Stimulated activated CD8-positive, alpha-beta memory T cell treated with anti-CD3 and anti-CD28 coated beads, Interleukin-7, amount 100 ng/mL, for 24 hours (primary cell): Measurements from ENCODE around the gene PPP1R3E.
"Not testable (repeated sequence)": the region's sequence is repeated elsewhere in the genome, so short reads cannot be mapped to it uniquely, and the experiment has no call there.

Experiments
- DNase-seq: peaks from one replicate; pipeline ENCODE4 v3.0.0-alpha.2; 2020; ENCODE audit warnings: low read depth

Gene PPP1R3E

DNA sequence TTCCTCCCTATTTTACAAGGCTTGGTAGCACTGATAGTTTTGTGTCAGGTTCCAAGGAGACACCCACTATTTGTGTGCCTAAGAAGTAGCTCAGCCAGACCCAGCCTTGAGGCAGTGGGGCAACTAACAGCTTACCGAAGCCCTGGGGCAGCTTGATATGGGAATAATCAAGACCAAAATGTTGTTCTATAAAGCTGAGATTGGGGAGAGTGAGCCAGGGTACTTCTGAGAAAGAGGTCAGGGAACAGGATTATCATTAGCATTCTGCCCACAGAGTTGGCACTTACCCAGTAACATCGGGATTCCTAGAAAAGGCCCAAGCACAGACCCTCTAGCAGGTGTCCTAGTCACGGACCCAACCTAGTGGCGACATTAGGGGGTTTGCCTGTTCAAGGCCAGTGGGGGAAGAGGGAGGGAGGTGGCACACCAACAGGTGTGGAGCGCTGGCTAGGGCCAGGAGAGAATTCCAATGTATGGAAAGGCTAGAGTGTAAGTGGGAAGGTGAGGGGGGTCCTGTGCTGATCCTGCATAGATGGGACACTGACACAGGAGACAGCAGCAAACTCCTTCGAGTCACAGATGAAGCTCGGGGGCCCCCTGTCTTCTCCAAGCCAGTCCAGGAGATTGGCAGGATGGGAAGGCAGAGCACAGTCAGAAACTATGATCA lies 4.9 kb downstream of the PPP1R3E start:
- no peak for DNase-seq

DNA sequence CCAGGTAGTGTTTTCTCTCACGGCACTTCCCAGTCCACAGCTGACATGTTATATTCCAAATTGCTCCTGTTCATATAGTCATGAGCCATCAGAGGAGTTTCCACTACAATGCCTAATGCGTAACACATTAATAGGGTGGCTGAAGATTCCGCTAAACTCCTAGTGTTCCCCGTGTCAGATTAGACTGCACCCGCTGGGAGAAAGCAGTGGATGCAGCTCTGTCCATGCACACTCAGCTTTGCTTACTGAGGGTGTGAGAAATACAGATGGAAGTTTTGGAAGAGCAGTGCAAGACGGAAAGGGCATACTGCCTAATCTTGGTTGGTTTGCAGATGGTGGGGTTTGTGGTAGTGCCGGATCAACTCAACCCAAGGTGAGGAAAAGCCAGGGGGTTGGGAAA lies 5.6 kb downstream of the PPP1R3E start:
- DNase-seq, result no peak

DNA sequence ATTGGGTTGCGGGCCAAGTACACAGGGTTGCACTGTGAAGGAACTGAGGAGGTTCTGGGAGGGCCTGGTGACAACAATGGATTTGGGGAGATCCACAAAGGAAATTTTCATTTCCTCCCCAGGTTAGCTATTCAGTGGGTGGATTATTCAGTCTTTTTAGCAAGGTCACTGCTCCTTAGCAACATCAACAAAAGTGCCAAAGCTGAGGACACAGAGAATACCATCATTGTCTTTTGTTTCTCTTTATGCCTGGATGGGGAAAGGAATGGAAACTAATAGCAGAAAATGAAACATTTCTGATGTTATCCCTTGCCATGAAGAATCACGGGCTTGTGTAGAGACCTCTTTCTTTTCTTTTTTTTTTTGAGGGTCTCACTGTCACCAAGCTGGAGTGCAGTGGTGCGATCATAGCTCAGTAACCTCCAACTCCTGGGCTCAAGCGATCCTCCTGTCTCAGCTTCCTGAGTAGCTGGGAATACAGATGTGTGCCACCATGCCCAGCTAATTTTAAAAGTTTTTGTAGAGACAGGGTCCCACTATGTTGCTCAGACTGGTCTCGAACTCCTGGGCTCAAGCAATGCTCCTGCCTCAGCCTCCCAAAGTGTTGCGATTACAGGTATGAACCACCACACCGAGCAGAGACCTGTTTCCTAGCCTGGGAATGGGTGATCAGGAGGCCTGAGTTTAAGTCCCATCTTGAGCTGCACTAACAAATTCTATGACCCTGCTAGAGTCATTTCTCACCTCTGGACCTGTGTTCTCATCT lies 6.5 kb downstream of the PPP1R3E start:
- no peak for DNase-seq

DNA sequence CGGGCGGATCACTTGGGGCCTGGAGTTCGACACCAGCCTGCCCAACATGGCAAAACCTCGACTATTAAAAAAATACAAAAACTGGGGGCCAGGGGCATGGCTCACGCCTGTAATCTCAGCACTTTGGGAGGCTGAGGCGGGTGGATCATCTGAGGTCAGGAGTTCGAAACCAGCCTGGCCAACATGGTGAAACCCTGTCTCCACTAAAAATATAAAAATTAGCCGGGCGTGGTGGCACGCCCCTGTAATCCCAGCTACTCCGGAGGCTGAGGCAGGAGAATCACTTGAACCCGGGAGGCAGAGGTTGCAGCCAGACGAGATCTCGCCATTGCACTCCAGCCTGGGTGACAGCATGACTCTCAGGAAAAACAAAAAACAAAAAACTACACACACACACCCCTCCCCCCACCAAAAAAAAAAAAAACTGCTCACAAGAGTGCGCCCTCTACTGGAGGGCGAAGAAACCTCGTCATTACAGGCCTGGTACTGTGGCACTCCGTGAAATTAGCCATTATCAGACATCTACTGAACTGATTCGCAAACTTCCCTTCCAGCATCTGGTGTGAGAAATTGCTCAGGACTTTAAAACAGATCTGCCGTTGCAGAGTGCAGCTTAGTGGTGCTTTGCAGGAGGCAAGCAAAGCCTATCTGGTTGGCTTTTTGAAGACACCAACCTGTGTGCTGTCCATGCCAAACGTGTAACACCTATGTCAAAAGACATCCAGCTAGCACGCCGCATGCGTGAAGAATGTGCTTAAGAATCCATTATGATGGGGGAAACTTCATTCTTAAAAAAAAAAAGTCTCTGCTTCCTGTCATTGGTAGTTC lies 7.7 kb downstream of the PPP1R3E start:
- DNase-seq, result no peak

DNA sequence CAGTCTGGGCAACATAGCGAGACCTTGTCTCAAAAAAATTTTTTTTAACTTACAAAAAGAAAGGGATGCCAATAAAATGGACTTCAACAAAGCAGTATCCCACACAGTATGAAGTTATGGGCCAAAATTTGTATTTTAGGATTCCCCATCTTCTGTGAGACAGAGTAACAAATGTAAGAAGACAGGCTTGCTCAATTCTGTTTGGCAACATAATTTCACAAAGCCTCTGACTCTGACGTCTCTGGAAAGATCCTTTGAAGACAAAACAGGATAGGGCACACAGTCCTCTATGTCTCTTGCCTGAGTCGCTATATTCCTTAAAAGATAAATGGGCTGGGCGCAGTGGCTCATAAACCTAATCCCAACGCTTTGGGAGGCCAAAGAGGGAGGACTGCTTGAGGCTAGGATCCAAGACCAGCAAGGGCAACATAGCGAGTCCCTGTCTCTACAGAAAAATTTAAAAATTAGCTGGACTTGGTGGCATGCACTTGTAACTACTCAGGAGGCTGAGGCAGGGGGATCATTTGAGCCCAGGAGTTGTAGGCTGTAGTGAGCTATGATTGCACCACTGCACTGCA lies 15.7 kb downstream of the PPP1R3E start:
- DNase-seq, result no peak

DNA sequence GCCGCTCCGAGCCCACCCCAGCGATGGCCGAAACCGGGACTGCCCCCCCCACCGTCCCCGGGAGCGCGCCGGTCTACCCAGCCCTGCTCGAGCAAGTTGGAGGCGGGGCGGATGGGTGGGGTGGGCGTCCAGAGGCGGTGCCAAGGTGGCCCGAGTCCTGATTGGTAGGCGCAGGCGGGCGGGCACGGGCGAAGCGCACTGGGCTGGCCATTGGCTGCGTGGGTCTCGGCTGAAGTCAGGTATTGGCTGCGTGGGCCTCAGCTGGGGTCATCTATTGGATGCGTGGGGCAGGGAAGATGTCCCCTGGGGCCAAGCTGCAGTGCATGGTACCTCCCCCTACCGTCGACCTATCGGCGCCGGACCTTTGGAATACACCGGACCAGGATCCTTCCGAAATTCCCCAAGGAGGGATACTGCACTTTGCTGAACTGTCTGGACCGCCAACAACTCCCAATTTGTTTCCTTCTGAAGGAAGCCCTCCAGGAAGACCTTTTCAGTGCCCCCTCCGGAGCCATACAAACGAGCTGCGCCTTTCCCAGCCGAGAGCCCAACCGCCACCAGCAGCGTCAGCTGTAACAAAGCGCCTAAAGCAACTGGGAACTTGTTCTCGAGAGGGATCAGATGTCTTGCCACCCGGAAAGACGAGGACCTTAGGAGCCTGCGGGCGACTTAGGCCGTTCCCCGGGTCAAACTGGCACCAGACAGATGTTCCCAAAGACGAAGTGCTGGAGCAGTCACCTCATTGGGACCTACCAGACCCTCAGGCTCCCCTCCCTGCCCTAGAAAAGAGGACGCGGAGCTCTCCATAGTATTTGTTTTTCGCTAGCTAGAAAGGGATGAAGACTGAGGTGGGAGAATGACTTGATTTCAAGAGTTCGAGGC lies 16.4 kb downstream of the PPP1R3E start, which contains the start of gene HOMEZ:
HOMEZ (minus strand) TSS at position 113 of the 882 bp plus-strand sequence. CDS start 180 bp downstream, outside the sequence.
- DNase-seq, result peak; percentile 99

DNA sequence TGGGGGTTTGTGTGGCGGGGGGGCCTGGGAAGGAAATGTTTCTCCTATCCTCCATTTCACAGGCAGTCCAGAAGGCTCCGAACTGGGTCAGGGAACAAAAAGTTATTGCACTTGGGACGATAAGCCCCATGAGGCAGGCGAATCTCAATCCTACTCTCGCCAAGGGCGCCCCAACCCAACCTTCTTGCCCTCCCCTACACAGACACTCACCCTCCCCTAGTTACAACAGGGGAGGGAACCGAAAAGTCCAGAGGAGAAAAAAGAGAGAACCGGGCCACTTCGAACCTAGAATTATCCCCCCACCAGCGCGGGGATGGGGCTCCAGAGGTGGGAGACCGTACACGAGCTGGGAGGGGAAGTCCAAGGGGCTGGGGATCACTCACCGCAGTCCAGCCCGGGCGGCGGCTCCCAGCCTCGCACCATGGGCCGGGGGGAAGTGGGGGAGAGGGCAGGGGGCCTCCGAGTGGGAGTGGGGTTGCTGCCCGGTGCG lies 17.1 kb downstream of the PPP1R3E start:
- DNase-seq, result no peak

DNA sequence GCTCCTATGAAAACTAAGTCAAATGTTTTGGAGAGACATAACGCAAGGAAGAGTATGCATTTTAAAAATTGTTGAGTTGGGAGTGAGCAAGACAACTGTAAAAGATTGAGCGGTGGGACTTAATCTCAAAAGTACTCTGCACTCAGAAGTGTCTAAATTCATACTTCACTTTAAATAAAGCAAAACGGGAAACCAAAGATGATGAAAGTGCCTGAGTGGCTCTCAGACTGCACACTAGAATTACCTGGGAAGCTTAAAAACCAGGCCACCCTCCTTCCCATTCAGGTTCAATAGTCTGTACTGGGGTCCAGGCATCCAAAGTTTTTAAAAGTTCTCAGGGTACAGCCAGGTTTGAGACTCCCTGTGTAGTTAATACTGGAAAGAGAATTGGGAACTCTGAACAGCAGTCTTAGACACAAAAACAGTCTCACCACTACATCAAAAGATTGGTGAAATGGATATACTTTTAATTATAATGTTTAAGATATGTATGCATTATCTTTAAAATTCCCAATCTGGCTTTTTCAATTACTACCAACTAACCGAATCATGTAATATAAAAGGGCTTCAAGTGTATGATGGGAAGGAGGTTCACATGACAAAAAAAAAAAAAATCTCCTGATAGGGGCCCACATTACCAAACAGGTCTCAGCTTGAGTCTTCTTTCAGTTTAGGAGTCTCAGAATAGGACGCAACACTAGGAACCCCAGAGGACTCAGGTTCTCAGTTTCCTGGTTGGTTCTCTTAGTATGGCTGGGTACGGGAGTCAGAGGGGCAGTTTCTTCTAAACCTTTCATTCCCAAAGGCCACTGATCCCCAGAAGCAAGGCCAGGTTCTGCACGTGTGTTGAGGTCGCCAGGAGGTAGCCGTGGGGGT lies 17.8 kb downstream of the PPP1R3E start:
- no peak for DNase-seq

DNA sequence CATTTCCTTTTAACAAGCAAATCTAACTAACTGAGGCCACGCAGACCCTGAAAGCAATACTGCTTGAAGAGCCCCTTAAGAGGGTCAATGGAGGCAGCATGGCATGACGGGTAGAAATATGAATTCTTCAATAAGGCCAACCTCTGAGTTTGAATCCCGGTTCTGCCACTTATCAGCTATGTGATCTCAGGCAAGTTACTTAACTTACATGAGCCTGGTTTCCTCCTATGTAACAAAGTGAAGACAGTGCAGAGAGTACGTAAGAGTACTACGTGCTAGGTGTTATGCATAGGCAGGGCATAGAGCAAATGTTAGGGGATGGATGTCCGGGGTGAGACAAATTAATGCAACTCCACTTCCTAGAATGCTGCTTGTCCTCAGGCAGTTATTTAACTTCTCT lies 21.4 kb downstream of the PPP1R3E start:
- no peak for DNase-seq

DNA sequence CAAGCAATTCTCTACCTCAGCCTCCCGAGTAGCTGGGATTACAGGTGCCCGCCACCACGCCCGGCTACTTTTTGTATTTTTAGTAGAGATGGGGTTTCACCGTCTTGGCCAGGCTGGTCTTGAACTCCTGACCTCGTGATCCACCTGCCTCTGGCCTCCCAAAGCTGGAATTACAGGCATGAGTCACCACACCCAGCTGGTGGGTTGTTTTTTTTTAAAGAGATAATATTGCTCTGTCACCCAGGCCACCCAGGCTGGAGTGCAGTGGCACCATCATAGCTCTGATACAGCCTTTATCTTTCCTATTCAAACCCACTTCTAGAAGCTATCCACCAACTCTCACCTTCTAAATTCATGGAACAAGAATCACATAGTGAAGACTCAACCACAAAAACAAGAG lies 24.7 kb downstream of the PPP1R3E start:
- not testable (repeated sequence) for DNase-seq

DNA sequence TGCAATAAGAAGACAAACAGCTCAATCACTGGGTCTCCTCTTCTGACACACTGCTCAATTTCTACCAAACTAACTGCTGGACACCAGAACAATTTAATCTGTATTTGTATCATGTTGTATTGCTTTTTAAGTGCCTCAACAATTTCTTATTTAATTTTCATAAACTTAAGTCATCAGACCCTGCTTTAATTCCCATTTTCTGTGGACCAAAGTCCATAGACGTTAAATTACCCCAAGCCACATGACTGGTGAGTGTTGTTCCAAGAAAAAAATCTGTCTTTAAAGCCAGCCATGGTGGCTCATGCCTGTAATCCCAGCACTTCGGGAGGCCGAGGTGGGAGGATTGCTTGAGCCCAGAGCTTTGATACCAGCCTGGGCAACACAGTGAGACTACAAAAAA lies 25.5 kb downstream of the PPP1R3E start:
- DNase-seq, result no peak

DNA sequence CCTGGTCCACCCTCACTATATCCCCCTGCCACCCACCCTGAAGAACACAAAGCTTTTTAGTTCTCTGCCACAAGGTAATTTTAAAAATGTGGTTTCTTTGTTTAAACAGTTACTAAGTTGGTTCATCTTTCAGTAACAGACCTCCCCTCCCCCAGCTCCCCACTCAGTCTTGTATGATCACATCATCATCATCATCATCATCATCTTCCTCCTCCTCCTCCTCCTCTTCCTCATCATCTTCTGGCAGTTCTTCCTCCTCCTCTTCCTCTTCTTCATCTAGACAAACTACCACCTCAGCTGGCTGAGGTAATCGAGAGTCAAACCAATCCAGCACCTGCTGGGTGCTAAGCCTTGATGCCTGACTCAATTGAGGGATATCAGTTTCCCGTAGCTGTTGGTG lies 27.2 kb downstream of the PPP1R3E start:
- DNase-seq, result no peak

DNA sequence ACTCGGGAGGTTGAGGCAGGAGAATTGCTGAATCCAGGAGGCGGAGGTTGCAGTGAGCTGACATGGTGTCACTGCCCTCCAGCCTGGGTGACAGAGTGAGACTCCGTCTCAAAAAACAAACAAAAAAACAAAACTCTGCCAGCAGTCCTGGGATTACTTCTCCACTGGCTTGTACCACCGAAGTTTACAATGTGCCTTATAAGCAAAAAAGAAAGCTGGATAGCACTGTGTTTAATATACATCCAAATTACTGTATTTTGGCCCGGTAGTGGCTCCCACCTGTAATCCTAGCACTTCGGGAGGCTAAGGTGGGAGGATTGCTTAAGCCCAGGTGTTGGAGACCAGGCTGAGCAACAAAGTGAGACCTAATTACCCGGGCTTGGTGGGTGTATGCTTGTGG lies 33.5 kb downstream of the PPP1R3E start:
- DNase-seq, result no peak

DNA sequence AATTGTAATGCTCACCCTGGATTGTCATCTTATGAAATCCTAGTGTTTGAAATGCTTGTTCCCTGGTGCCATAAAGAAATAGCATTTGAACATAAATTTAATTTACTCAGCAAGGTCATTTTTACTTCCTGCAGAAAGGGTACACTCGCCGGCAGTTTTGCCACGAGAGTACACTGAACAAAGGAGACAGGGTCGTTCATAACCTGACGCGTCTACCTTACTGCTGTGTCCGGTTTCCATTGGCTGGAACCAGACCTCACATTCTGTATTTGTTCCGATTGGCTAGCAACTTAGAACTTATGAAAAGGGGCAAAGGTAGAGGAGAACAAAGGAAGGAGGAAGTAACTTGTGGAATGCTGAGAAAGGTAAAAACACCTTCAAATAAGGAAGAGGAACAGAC lies 41.8 kb downstream of the PPP1R3E start:
- not testable (repeated sequence) for DNase-seq

DNA sequence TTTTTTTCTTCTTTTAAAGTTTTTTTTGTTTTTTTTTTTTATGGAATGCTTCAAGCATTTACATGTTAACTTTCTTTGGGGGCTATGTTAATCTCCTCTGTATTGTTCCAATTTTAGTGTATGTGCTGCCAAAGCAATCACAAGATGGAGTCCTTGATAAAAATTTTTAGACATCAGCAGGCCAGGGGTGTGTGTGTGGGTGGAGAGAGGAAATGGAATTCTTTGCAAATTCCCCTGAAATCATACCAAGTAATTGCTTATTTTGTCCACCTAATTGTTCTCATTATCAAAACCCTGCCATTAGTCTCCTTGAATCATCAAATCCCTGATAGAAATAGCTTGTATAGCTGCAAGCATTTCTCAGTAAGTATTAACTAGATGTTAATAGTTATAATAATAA lies 43.2 kb downstream of the PPP1R3E start:
- DNase-seq, result no peak

DNA sequence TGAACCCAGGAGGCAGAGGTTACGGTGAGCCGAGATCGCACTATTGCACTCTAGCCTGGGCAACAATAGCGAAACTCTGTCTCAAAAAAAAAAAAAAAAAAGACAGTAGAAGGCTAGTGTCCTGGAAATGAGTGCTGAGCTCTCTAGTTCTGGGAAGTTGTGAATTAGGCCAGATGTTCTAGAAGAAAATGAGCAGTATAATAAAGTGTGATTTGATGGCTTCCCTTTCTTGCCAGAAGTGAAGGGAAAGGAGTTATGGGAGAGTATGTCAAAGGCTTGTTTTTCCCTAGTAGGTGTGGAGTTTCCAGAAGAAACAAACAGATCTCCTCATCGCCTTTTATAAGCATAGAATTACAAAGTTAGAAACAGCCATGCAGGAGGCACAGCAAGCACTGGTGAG lies 44.4 kb downstream of the PPP1R3E start:
- DNase-seq, result no peak

DNA sequence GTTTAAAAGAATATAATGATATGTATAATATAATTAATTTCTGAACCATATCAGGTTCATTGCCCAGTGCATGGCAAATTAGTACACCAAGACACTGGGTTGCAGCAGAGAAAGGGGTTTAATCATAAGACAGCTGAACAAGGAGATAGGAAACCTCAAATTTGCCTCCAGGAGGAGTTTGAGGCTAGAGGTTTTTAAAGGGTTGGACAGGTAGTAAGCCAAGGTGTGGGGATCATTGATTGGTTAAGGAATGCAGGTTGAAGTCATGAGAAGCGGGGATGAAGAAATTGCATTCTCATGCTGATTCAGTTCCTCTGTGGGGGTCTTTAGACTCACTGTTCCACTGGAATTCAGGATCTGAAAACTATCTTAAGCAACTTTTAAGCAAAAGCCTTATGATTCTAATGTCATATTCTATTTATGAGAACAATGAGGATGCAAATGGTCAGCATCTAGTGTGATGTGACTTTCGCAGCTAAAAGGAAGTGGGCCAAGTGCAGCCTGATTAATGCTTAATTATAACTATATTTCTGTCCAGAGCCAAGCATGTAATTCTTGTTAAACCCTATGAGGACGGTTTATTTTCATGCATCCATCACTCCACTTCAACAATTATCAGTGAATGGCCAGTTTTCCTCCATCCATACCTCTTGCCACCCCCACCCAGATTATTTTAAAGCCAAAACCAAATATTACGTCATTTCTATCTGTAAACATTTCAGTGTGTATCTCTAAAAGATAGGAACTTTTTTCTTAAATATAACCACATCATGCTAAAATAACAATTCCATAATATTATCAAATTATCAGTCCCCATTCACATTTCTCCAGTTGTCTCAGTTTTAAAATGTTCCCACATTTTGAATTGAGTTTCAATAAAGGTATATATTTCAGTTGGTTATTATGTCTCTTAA lies 50.0 kb downstream of the PPP1R3E start:
- no peak for DNase-seq

DNA sequence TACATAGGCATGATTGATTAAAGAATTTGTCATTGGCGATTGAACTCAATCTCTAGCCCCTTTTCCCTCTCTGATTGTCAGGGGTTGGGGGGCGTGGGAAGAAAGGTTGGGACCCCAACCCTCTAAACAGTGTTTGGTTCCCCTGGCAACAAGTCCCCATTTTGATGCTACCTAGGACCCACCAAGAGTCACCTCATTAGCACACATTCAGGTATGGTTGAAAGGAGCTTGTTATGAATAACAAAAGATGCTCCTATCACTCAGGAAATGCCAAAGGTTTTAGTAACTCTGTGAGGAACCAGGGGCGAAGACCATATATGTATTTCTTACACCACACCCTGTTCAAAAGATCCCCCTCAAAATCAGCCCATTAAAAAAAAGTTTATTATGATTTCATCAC lies 50.7 kb downstream of the PPP1R3E start:
- no peak for DNase-seq

DNA sequence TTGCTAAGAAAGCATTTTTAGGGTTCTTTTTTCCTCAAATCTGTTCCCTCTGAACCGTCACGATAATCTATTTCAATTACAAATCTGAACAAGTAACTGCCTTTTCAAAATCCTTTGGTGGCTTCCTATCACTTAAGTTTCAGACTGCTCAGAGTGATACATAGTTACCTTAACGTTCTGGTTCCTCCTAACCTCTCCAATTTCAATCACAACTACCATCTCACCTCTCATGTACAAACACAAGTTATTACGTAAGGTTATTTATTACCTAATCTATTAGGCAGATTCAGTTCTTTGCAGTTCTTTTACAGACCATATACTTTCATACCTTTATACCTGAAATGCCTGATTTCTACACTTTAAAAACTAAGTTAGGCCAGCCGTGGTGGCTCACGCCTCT lies 52.8 kb downstream of the PPP1R3E start:
- DNase-seq, result no peak
